Hepatocyte (in vitro differentiated cells): ENCODE data around the gene PLD5.

Source experiments
- EZH2 ChIP-seq: fragments of 200-600 bp; sonication (generic); IDR thresholded peaks from 2 replicates; pipeline ENCODE4 v1.6.1; 2016; ENCODE audit warnings: antibody characterized with exemption, mild to moderate bottlenecking, borderline replicate concordance
- EZH2phosphoT487 ChIP-seq: fragments of 200-600 bp; sonication (generic); IDR thresholded peaks from one replicate; pipeline ENCODE4 v1.6.1; 2018; ENCODE audit warnings: antibody characterized with exemption, mild to moderate bottlenecking, low read depth, moderate library complexity; ENCODE audit not compliant: unreplicated experiment, severe bottlenecking
- TF ChIP-seq, protein P1 (sequence below): fragments of 200-600 bp; sonication (generic); IDR thresholded peaks from 2 replicates; pipeline ENCODE4 v1.5.1; 2016; ENCODE audit warnings: antibody characterized with exemption, mild to moderate bottlenecking; ENCODE audit not compliant: poor library complexity

DNA sequence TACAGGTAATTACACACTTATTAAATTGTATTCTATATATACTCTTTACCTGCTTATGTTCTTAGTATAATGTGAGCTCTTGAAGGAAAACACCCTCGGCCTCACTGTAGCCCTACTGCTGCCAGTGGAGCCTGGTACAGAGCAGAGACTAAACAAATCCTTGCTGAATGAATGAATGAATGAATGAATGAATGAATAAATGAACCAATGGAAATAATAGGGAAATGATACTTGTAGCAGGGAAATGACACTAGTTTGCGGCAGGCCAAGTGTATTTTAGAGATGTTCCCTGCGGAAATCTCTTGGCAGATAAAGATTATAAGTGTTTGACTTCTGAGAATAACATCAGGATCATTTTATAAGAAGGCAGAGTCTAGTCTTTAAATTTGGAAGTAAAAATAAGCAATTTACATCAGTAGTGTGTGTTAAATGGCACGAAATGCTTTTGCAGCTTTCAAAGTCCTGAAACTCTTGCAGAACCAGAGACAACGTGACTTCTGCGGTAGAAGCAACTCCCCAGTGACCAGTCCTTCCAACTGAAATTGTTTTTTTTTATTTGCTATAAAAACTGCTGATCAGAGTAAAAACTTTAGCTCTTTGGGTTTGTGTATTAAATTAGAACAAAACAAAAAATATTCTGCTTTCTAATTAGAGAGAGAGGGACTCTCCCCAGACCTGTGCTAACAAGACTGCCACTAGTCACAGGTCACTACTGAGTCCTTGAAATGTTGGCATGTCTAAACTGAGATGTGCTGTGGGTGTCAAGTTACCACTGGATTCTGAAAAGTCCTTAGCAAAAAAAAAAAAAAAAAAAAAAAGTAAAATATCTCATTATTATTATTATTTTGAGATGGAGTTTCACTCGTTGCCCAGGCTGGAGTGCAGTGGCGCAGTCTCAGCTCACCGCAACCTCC lies 326.3 kb downstream of the PLD5 start:
- TF ChIP-seq, protein P1, sequence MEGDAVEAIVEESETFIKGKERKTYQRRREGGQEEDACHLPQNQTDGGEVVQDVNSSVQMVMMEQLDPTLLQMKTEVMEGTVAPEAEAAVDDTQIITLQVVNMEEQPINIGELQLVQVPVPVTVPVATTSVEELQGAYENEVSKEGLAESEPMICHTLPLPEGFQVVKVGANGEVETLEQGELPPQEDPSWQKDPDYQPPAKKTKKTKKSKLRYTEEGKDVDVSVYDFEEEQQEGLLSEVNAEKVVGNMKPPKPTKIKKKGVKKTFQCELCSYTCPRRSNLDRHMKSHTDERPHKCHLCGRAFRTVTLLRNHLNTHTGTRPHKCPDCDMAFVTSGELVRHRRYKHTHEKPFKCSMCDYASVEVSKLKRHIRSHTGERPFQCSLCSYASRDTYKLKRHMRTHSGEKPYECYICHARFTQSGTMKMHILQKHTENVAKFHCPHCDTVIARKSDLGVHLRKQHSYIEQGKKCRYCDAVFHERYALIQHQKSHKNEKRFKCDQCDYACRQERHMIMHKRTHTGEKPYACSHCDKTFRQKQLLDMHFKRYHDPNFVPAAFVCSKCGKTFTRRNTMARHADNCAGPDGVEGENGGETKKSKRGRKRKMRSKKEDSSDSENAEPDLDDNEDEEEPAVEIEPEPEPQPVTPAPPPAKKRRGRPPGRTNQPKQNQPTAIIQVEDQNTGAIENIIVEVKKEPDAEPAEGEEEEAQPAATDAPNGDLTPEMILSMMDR = no peak
- TF ChIP-seq EZH2phosphoT487 = no peak
- TF ChIP-seq EZH2 = no peak
